GM08714 (cell line): ENCODE results near the gene ID2.

Source experiments
- H3K4me3 ChIP-seq: fragments of 200-500 bp; sonication (Bioruptor generic); 2 replicates; pipeline ENCODE4 v1.5.1; 2014; ENCODE audit warnings: mild to moderate bottlenecking, low read length, inconsistent platforms
- ZNF274 ChIP-seq: IDR thresholded peaks from 2 replicates; pipeline ENCODE4 v1.6.1; 2012; ENCODE audit warnings: mild to moderate bottlenecking, low read depth, low read length

The ID2 gene

DNA sequence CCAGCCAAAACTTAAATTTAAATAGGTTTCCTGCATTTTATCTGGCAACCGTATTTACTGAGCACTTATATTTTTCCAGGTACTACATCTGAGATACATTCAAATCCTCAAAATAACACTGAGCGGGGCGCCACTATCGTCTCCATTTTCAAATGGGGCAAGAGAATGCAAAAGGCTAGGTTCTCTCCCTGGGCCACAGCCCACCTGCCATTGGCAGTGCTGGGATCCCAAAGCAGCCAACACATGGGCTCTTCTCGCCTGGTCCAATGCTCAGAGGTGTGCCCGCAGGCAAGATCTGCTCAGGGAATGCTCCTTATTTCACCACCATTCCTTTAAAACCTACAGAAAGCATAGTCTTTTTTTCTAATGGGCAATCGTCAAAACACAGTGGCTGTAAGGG lies 11.3 kb upstream of the ID2 start:
- H3K4me3 ChIP-seq = no peak overlapping the region
- TF ChIP-seq ZNF274 = no peak

GRCh38 chr2:8671176-8671575 lies 10.7 kb upstream of the ID2 start:
- H3K4me3 ChIP-seq = no peak overlapping the region
- no peak for TF ChIP-seq ZNF274

DNA sequence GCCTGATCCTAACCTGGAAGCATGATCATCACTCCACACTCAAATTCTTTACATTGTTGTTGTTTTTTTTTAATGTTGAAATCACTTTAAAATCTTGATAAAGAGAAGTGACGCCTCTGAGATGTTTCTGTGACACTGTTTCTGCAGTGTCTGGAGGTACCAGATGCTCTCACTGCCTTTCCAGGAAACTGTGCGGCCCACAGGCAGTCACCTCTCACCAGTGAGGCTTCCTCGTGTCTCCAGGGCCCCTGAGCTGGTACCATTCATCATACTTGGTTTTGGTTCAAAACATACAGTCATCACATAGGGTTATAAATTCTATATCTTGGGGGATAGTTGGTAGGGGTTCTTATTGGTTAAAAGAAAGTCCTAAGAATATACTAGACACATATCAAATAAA lies 10.1 kb upstream of the ID2 start:
- no peak for TF ChIP-seq ZNF274
- H3K4me3 ChIP-seq = no peak overlapping the region

GRCh38 chr2:8672940-8673339 lies 8.9 kb upstream of the ID2 start:
- TF ChIP-seq ZNF274 = no peak
- H3K4me3 ChIP-seq = no peak overlapping the region

GRCh38 chr2:8673381-8673780 lies 8.5 kb upstream of the ID2 start:
- no peak overlapping the region for H3K4me3 ChIP-seq
- no peak for TF ChIP-seq ZNF274

DNA sequence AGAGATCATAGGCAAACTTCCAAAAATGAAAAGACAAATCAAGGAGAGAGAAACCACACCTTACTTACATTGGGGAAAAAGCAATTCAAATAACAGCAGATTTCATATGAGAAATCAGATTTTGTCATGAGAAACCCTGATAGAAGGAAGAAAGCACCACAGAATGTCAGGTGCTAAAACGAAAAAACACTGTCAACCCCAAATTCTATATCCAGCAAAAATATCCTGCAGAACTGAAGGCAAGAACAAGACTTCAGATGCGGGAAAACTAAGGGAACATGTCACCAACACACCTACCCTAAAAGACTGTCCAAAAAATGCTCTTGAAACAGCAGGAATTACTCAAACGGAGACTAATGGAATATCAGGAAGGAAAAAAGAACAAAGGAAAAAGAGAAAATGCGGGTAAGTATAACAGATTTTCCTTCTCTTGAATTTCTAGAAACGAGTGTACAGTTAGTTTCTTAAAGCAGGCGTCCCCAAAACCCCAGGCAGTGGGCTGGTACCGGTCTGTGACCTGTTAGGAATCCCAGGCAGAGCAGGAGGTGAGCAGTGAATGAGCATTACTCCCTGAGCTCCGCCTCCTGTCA lies 7.3 kb upstream of the ID2 start:
- TF ChIP-seq ZNF274 = no peak
- H3K4me3 ChIP-seq = no peak overlapping the region

DNA sequence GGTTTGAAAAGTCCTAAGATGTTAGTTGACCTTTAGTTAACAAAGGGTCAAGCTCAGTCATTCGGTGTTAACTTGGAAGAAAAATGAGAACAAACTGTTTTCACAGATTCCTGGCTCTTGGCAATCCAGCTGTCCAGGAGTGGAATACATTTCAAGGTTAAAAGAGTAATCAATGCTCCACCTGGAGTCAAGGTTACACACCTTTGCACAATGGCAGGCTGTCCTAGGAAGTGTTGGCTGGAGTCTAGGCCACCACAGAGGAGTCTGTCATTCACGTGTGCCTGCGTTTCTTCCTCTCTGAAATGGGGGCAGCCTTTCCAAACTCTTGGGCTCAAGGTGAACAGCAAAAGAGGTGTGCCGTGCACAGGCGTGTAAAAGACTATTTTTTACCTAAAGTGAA lies 6.3 kb upstream of the ID2 start:
- no peak for TF ChIP-seq ZNF274
- no peak overlapping the region for H3K4me3 ChIP-seq

DNA sequence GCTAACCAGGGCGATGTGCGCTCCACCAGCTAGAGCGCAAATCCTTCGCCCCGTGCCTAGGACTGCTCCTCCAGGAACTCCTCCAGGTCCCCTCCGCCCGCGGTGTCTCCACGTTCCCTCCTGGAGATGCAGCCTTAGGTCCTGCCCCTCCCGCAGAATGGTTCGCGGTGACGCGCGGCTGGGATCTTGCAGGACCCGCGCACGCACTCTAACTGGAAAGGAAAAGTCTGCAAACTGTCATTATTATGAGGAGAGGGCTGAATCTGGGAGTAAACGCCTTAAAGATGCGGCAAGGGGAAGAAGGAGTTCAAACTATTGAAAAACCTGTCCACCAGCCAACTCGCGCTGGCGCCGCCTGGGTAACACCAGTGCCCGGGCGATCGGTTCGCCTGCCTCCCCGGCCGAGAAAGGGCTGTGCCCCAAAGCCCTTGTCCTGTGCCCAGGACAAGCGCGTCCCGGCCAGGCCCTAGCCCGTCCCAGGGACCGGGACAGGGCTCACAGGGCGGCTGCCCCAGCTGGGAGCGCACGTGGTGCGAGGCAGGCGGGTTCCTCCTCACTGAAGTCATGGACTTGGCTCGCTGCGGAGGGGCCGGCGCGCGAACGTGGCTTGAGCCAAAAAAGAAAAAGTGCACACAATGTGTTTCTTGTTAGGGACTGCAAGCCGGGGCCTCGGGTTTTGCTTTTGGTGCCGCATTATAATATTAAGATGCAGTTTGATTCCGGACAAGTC lies 5.5 kb upstream of the ID2 start:
- H3K4me3 ChIP-seq = no peak overlapping the region
- no peak for TF ChIP-seq ZNF274

DNA sequence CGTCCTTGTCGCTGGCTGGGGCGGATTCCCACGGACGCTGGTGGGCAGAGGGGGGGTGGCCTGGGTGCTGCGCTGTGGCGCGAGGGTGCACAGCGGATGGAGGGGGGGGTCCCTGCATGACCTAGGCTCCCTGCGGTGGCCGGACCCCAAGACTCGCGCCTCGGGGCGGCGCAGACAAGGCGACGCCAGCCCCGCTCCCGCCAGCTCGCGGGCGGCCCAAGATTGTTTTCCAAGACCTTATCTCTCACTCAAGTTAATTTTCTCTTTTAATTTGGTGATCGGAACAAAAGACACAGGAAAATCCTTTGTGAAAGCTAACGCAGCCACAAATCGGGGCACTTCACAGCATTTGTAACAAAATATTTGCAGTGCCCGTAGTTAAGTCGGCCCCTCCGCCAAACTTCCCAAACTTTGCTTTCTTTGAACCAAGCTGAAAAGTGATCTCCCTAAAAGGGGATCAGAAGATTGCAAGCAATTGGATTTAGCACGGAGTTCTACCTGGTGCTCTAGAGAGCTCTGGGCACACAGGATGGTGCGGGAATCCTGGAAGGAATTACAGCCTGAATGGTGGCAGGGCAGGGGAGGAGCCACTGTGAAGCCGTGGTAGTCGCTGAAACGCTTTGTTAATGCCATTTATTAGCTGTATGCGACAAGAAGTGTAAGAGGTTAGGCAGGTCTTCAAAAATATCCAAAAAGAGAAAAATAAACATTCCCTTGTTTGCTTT lies 4.8 kb upstream of the ID2 start:
- TF ChIP-seq ZNF274 = no peak
- no peak overlapping the region for H3K4me3 ChIP-seq

- TF ChIP-seq ZNF274 = no peak
- peak overlapping the region; percentile 52; the same call in 1 of the 2 replicates for H3K4me3 ChIP-seq
Measured at GRCh38 chr2:8677646-8678592, 3.9 kb upstream of the ID2 start.

- TF ChIP-seq ZNF274 = no peak
Measured at GRCh38 chr2:8678731-8679566, 2.9 kb upstream of the ID2 start.

DNA sequence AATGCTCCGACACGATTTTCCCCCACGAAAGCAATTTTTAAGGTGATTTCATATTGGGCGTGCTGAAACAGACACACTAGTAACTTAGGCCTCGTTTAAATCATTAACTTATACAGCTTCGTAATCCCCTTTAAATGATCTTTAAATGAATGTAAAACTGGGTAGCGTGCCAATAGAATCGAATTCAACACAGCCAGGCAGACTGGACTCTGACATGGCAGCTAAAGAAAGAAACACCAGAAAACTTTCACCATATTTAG lies 2.4 kb upstream of the ID2 start:
- H3K4me3 ChIP-seq = no peak overlapping the region
- TF ChIP-seq ZNF274 = no peak

More at GRCh38 chr2:8678731-8679566, 2.9 kb upstream of the ID2 start:
- H3K4me3 ChIP-seq = peak overlapping the region; percentile 0; the same call in 1 of the 2 replicates
